B cell (primary cell): Measurements from ENCODE around the gene ING5. TPM values are rescaled to one million over a fixed set of nuclear protein-coding genes. Genes with fewer than 3 reads are reported as not detected.

Source experiments
- ATAC-seq: fragments of 200-7000 bp; cut with Tn5 transposase; one replicate; pipeline ENCODE4 v1.10.0; 2021; ENCODE audit warnings: low read depth, mild to moderate bottlenecking, moderate number of reproducible peaks, moderate library complexity
- CTCF ChIA-PET: fragments of 350-600 bp; sonication (Branson Sonifier 250); formaldehyde crosslinking; loops from one replicate; lab custom pipeline; 2021; ENCODE audit warnings: antibody characterized with exemption, inconsistent platforms; lab: Charles Lee
- POLR2A ChIA-PET: fragments of 350-600 bp; sonication (Branson Sonifier 250); formaldehyde crosslinking; loops from one replicate; lab custom pipeline; 2021; ENCODE audit warnings: antibody characterized with exemption; lab: Charles Lee
- DNase-seq: peaks from one replicate; pipeline ENCODE4 v3.0.0; 2013
- H2AFZ ChIP-seq: 2 replicates; pipeline ENCODE4 v1.6.1; 2012; ENCODE audit warnings: mild to moderate bottlenecking, low read depth, low read length; ENCODE audit not compliant: insufficient read depth, poor library complexity, severe bottlenecking
- H3K27ac ChIP-seq, 2 donors: 1 replicate in 1 of 2; 2 replicates in 1 of 2; pipeline ENCODE4 v1.5.1; 2012 to 2013; ENCODE audit warnings: low read length in 2 of 2, mild to moderate bottlenecking in 2 of 2, moderate library complexity in 1 of 2
- H3K27me3 ChIP-seq, 4 experiments: fragments of 200-600 bp in 1 of 4; sonication (generic) in 1 of 4; replicated peaks in 1 of 4; 1 replicate in 2 of 4; 2 replicates in 2 of 4; pipeline versions ENCODE4 v1.6.1 to v1.7.0; 2013 to 2016; ENCODE audit warnings: low read length in 3 of 4, mild to moderate bottlenecking in 2 of 4, mixed read lengths in 1 of 4, moderate library complexity in 1 of 4; ENCODE audit not compliant: insufficient read depth in 4 of 4, control insufficient read depth in 3 of 4; ENCODE audit errors: control extremely low read depth in 1 of 4
- H3K36me3 ChIP-seq, 2 experiments: replicated peaks in 1 of 2; 1 replicate in 1 of 2; 2 replicates in 1 of 2; pipeline versions ENCODE4 v1.6.1 to v1.7.1; 2013; ENCODE audit warnings: low read length in 1 of 2; ENCODE audit not compliant: insufficient read depth in 2 of 2, control insufficient read depth in 1 of 2; ENCODE audit errors: control extremely low read depth in 1 of 2, extremely low read depth in 1 of 2
- H3K4me1 ChIP-seq, 2 donors: fragments of 200-600 bp in 1 of 2; sonication (generic) in 1 of 2; 1 replicate in 1 of 2; 2 replicates in 1 of 2; pipeline versions ENCODE4 v1.5.1 to v1.6.1; 2013 to 2017; ENCODE audit warnings: low read length in 2 of 2; ENCODE audit not compliant: control insufficient read depth in 2 of 2, insufficient read depth in 2 of 2
- H3K4me2 ChIP-seq: replicated peaks from 2 replicates; pipeline ENCODE3; 2012; ENCODE audit warnings: mild to moderate bottlenecking, low read depth, low read length; ENCODE audit not compliant: poor library complexity, severe bottlenecking
- H3K4me3 ChIP-seq, 5 experiments: fragments of 200-600 bp in 1 of 5; sonication (generic) in 1 of 5; 1 replicate in 3 of 5; 2 replicates in 2 of 5; pipeline versions ENCODE4 v1.5.1 to v1.7.0; 2011 to 2016; ENCODE audit warnings: low read length in 4 of 5, mild to moderate bottlenecking in 4 of 5, low read depth in 2 of 5, control low read depth in 1 of 5, moderate library complexity in 1 of 5; ENCODE audit not compliant: insufficient read depth in 1 of 5; ENCODE audit errors: control extremely low read depth in 1 of 5, extremely low read depth in 1 of 5
- H3K79me2 ChIP-seq: fragments of 200-600 bp; sonication (generic); one replicate; pipeline ENCODE4 v1.6.0; 2016; ENCODE audit warnings: low read length; ENCODE audit not compliant: control insufficient read depth, insufficient read depth
- H3K9ac ChIP-seq: fragments of 200-600 bp; sonication (generic); 2 replicates; pipeline ENCODE4 v1.6.1; 2017; ENCODE audit warnings: mild to moderate bottlenecking, low read length, moderate library complexity
- H3K9me3 ChIP-seq, 3 donors: one replicate each; pipeline versions ENCODE4 v1.6.1 to v1.7.1; 2013; ENCODE audit warnings: low read length in 2 of 3; ENCODE audit not compliant: control insufficient read depth in 2 of 3, insufficient read depth in 1 of 3; ENCODE audit errors: control extremely low read depth in 1 of 3
- H4K20me1 ChIP-seq: 2 replicates; pipeline ENCODE4 v1.6.0; 2012; ENCODE audit warnings: mild to moderate bottlenecking, low read length; ENCODE audit not compliant: insufficient read depth, control insufficient read depth, poor library complexity, severe bottlenecking
- H3K27ac Mint-ChIP-seq: one replicate; pipeline ENCODE4 v1.8.0; 2021; ENCODE audit warnings: mixed read lengths
- H3K27me3 Mint-ChIP-seq: one replicate; pipeline ENCODE4 v1.8.0; 2021; ENCODE audit warnings: mixed read lengths
- H3K4me1 Mint-ChIP-seq: one replicate; pipeline ENCODE4 v1.8.0; 2021; ENCODE audit warnings: mixed read lengths
- H3K4me3 Mint-ChIP-seq: one replicate; pipeline ENCODE4 v1.8.0; 2021; ENCODE audit warnings: mixed read lengths
- H3K9me3 Mint-ChIP-seq: one replicate; pipeline ENCODE4 v1.8.0; 2022; ENCODE audit warnings: mixed read lengths; ENCODE audit not compliant: insufficient read depth
- EZH2 ChIP-seq: IDR thresholded peaks from 2 replicates; pipeline ENCODE4 v1.6.1; 2012; ENCODE audit warnings: borderline replicate concordance, low read depth, mild to moderate bottlenecking, moderate library complexity, low read length; ENCODE audit not compliant: insufficient read depth, poor library complexity, severe bottlenecking
- WGBS: methylation state at CpG from one replicate; pipeline ENCODE4 v1.1.5; 2013; ENCODE audit warnings: missing lambda C conversion rate; ENCODE audit not compliant: insufficient coverage; 5-methylcytosine and 5-hydroxymethylcytosine counted together
- intact Hi-C: fragments of 100-400 bp; cut with micrococcal nuclease; formaldehyde crosslinking; loops from one replicate; pipeline ENCODE4 v1.10.0; 2022
- polyA plus RNA-seq: library from polyadenylated mRNA; depleted of rRNA; stranded (reverse); fragments of >200 nt; gene quantifications from 2 replicates; pipeline ENCODE4 v1.2.3, GENCODE V29; 2012
- total RNA-seq, 2 donors: library from RNA; stranded (reverse); fragments of 120-200 nt in 1 of 2; gene quantifications; 1 replicate in 1 of 2; 2 replicates in 1 of 2; pipeline versions ENCODE4 v1.2.3 to v1.2.4, GENCODE V29; 2013 to 2022
- TF ChIP-seq, protein P1 (sequence below): fragments of 200-600 bp; IDR thresholded peaks from one replicate; pipeline ENCODE4 v1.8.0; 2022; ENCODE audit warnings: antibody characterized with exemption, mild to moderate bottlenecking

The ING5 gene
- total and polyA plus RNA-seq, 2 donors (not counting 1 experiment from before 2014, with no cell fraction given), result 70.7 to 82.9 TPM

DNA sequence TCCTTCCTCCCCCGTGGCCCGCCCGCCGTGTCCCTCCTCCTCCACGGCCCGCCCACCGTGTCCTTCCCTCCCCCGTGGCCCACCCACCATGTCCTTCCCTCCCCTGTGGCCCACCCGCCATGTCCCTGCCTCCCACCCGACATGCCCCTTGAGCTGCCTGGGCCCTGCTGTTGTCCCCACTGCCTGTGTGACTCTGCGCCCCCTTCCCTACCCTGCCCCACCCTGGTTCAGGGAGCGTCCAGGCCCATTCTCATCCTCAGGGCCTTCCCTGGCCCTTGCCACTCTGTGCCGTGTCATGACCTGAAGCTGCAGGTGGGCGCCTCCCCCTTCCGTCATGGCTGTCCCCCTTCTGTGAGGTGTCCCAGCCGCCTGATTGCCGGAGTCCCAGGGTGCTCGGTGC is 53.3 kb downstream of the ING5 start:
- intact Hi-C loops, result no loop called here
- no peak overlapping the region for H3K9ac ChIP-seq
- H3K79me2 ChIP-seq, result peaks cover 3% of the 10 kb centered on the region
- H3K27ac ChIP-seq, result no peak overlapping the region
- H3K9me3 ChIP-seq, result peaks cover 0 to 4% (median 0%) of the 10 kb centered on the region in 3 donors
- ChIA-PET POLR2A (no interaction called here), CTCF (no interaction called here)
- H3K27me3 Mint-ChIP-seq, result no peaks in the 10 kb centered on the region
- no peaks in the 10 kb centered on the region for H3K27me3 ChIP-seq
- H3K36me3 ChIP-seq, result peaks cover 0 to 19% of the 10 kb centered on the region in 2 experiments
- no peaks in the 10 kb centered on the region for H3K4me1 ChIP-seq
- WGBS, result 94% methylated on average over 14 of the region's 18 CpGs
- DNase-seq (no peak), ATAC-seq (no peak)
- no peaks in the 10 kb centered on the region for H3K9me3 Mint-ChIP-seq
- H3K4me2 ChIP-seq, result no peak overlapping the region
- H3K27ac Mint-ChIP-seq, result no peak overlapping the region
- H3K4me1 Mint-ChIP-seq, result no peaks in the 10 kb centered on the region
- no peak overlapping the region for H2AFZ ChIP-seq
- TF ChIP-seq, protein P1, sequence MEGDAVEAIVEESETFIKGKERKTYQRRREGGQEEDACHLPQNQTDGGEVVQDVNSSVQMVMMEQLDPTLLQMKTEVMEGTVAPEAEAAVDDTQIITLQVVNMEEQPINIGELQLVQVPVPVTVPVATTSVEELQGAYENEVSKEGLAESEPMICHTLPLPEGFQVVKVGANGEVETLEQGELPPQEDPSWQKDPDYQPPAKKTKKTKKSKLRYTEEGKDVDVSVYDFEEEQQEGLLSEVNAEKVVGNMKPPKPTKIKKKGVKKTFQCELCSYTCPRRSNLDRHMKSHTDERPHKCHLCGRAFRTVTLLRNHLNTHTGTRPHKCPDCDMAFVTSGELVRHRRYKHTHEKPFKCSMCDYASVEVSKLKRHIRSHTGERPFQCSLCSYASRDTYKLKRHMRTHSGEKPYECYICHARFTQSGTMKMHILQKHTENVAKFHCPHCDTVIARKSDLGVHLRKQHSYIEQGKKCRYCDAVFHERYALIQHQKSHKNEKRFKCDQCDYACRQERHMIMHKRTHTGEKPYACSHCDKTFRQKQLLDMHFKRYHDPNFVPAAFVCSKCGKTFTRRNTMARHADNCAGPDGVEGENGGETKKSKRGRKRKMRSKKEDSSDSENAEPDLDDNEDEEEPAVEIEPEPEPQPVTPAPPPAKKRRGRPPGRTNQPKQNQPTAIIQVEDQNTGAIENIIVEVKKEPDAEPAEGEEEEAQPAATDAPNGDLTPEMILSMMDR, result no peak
- no peak for TF ChIP-seq EZH2
- H3K4me3 Mint-ChIP-seq, result no peak overlapping the region
- no peaks in the 10 kb centered on the region for H4K20me1 ChIP-seq
- no peak overlapping the region for H3K4me3 ChIP-seq

DNA sequence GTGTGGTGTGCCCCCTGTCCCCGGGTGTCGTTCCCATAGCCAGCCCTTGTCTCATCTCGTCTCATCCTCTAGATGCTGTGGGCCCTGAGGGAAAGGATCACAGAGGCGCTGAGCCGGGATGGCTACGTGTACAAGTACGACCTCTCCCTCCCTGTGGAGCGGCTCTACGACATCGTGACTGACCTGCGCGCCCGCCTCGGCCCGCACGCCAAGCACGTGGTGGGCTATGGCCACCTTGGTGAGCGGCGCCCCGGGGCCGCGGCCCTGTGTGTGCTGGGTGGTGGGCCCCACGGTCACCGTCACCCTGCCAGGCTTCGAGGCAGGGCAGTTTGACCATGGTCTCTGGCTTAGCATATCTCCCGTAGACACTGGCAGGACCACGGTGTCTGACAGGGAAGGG is 53.9 kb downstream of the ING5 start:
- intact Hi-C loops, result no loop called here
- no peak overlapping the region for H3K27ac Mint-ChIP-seq
- no peaks in the 10 kb centered on the region for H3K27me3 Mint-ChIP-seq
- no peak overlapping the region for H3K4me2 ChIP-seq
- H3K9me3 ChIP-seq, result peaks cover 0 to 10% (median 5%) of the 10 kb centered on the region in 3 donors
- CTCF ChIA-PET, result no interaction called here
- no peaks in the 10 kb centered on the region for H3K4me1 Mint-ChIP-seq
- H3K27ac ChIP-seq, result no peak overlapping the region
- H3K36me3 ChIP-seq, result peaks cover 0 to 21% of the 10 kb centered on the region in 2 experiments
- no peak overlapping the region for H3K4me3 Mint-ChIP-seq
- ATAC-seq, result no peak
- POLR2A ChIA-PET, result no interaction called here
- 98% methylated on average over 23 of the region's 27 CpGs for WGBS
- no peak overlapping the region for H2AFZ ChIP-seq
- peaks cover 3% of the 10 kb centered on the region for H3K79me2 ChIP-seq
- H3K9ac ChIP-seq, result no peak overlapping the region
- no peaks in the 10 kb centered on the region for H3K27me3 ChIP-seq
- H3K4me1 ChIP-seq, result no peaks in the 10 kb centered on the region
- DNase-seq, result no peak
- no peaks in the 10 kb centered on the region for H3K9me3 Mint-ChIP-seq
- TF ChIP-seq, protein P1, result no peak
- TF ChIP-seq EZH2, result no peak
- no peak overlapping the region for H3K4me3 ChIP-seq
- no peaks in the 10 kb centered on the region for H4K20me1 ChIP-seq
